Choroid plexus epithelial cell (primary cell): ENCODE measurements around the gene CLNK.

Experiments
- DNase-seq: peaks from one replicate; pipeline ENCODE4 v3.0.0-alpha.2; 2010; ENCODE audit warnings: low read depth
- H3K4me3 ChIP-seq: 2 replicates; pipeline ENCODE4 v1.5.1; 2011; ENCODE audit warnings: low read depth, mild to moderate bottlenecking, control low read depth, low read length, moderate library complexity
- CTCF ChIP-seq: conservative IDR thresholded peaks from 2 replicates; pipeline ENCODE4 v1.5.1; 2011; ENCODE audit warnings: low read depth, mild to moderate bottlenecking, control low read depth, inconsistent platforms, low read length, moderate library complexity

CLNK gene

GRCh38 chr4:10684631-10685030 lies at the start of gene CLNK:
CLNK (minus strand) TSS chr4:10684768; CDS start chr4:10667869, 16,899 bp downstream.
- no peak within 1 kb of the TSS for H3K4me3 ChIP-seq
- no peak for DNase-seq
- TF ChIP-seq CTCF, result no peak

GRCh38 chr4:10733481-10734062 lies 49.0 kb upstream of the CLNK start:
- H3K4me3 ChIP-seq, result no peak overlapping the region
- no peak for DNase-seq
- no peak for TF ChIP-seq CTCF

- no peak for DNase-seq
- no peak overlapping the region for H3K4me3 ChIP-seq
- no peak for TF ChIP-seq CTCF
These were observed 48.4 kb upstream of the CLNK start for GRCh38 chr4:10732914-10733415.

GRCh38 chr4:10732235-10732913 lies 47.8 kb upstream of the CLNK start:
- H3K4me3 ChIP-seq, result no peak overlapping the region
- no peak for DNase-seq
- no peak for TF ChIP-seq CTCF

- DNase-seq, result no peak
- no peak overlapping the region for H3K4me3 ChIP-seq
- no peak for TF ChIP-seq CTCF
These were observed 47.1 kb upstream of the CLNK start for GRCh38 chr4:10731690-10732089.

- no peak for TF ChIP-seq CTCF
- no peak overlapping the region for H3K4me3 ChIP-seq
- DNase-seq, result no peak
These were observed 46.6 kb upstream of the CLNK start for GRCh38 chr4:10731162-10731561.

GRCh38 chr4:10730590-10730989 lies 46.0 kb upstream of the CLNK start:
- no peak overlapping the region for H3K4me3 ChIP-seq
- no peak for TF ChIP-seq CTCF
- no peak for DNase-seq
